HG03354 (cell line): Measurements from ENCODE around the gene MDFI.

ENCODE experiments used
- ATAC-seq: cut with Tn5 transposase; IDR thresholded peaks from one replicate; pipeline ENCODE4 v1.9.1; 2021; ENCODE audit warnings: mild to moderate bottlenecking; ENCODE audit not compliant: unreplicated experiment, poor library complexity, severe bottlenecking

Gene MDFI

GRCh38 chr6:41696788-41697187 is 58.5 kb downstream of the MDFI start:
- ATAC-seq, result no peak

GRCh38 chr6:41697861-41698781 is 59.9 kb downstream of the MDFI start:
- no peak for ATAC-seq

- no peak for ATAC-seq
Measured at GRCh38 chr6:41699063-41699462, 60.8 kb downstream of the MDFI start.

- no peak for ATAC-seq
Measured at GRCh38 chr6:41700463-41701347, 62.4 kb downstream of the MDFI start.

- ATAC-seq, result no peak
Measured at GRCh38 chr6:41702089-41702745, 63.9 kb downstream of the MDFI start.

- no peak for ATAC-seq
Measured at GRCh38 chr6:41702771-41703494, 64.7 kb downstream of the MDFI start.
